ENCODE measurements around the gene CHRM5.
"Not testable (repeated sequence)": the region's sequence is repeated elsewhere in the genome, so short reads cannot be mapped to it uniquely, and the experiment has no call there.

CHRM5 gene

DNA sequence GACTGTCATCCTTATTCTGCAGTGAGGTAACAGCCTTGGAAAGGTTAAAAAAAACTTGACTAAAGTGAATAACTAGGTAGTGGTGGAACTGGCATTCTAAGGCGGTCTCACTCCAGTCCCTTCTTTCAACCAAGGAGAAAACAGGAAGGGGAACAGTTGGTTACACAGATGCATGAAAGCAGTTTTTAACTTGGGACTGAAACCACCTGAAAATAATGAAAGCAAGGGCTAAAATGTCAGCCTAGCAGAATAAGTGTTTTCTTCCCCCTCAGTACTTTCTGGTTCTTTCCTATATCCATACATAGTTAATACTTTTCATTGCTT, 71.5 kb downstream of the CHRM5 start:
- DNase-seq (ENCODE audit: low spot score) = no peak

DNA sequence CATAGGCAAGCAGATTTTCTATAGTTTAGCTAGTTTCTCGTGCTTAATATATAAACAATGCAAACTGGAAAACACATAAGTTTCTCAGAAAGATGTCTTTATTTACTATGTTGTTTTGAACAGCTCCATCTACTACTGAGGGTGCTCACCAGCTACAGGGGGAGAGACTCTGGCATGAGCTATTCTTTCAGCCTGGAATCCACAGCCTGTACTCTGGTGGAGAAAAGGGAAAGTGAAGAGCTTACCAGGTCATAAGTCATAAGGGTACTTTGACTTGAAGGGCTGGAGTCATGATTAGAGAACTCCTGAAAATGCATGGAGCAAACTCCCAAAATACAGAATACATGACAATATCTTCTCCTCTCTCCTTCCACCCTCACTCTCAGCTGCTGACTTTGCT, 75.1 kb downstream of the CHRM5 start:
- no peak for DNase-seq (ENCODE audit: low spot score)

GRCh38 chr15:34043813-34044212, 75.5 kb downstream of the CHRM5 start:
- no peak for DNase-seq (ENCODE audit: low spot score)

DNA sequence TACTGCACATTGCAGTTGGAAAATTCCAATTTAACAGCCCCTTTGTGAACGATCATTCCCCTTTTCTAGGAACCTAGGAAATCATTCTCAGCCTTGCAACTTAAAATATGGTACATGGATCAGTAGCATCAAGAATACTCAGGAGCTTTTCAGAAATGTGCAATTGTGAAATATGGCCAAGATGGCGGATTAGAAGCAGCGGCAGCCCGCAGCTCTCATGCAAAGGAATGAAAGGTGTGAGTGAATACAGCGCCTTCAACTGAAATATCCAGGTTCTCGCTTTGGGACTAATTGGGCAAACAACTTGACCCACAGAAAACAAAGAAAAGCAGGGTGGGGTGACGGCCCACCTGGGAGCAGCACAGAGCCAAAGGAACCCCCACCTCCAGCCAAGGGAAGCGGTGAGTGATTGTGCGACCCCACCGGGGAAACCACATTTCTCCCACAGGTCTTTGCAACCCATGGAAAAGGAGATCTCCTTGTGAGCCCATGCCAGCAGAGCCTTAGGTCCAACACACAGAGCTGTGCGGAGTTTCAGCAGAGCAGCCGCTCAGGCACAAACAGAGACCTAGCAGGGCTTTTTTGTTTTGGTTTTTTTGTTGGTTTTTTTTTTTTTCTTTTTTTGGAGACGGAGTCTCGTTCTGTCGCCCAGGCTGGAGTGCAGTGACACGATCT, 78.3 kb downstream of the CHRM5 start:
- DNase-seq (ENCODE audit: low spot score) = no peak

GRCh38 chr15:34047893-34048775, 79.8 kb downstream of the CHRM5 start:
- no peak for DNase-seq (ENCODE audit: low spot score)

DNA sequence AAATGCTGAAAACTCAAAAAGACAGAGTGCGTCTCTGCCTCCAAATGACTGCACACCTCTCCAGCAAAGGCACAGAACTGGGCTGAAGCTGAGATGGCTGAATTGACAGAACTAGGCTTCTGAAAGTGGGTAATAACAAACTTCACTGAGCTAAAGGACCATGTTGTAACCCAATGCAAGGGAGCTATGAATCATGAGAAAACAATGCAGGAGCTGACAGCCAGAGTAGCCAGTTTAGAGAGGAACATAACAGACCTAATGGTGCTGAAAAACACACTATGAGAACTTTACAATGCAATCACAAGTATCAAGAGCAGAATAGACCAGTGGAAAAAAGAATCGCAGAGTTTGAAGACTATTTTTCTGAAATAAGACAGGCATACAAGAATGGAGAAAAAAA, 80.8 kb downstream of the CHRM5 start:
- no peak for DNase-seq (ENCODE audit: low spot score)

DNA sequence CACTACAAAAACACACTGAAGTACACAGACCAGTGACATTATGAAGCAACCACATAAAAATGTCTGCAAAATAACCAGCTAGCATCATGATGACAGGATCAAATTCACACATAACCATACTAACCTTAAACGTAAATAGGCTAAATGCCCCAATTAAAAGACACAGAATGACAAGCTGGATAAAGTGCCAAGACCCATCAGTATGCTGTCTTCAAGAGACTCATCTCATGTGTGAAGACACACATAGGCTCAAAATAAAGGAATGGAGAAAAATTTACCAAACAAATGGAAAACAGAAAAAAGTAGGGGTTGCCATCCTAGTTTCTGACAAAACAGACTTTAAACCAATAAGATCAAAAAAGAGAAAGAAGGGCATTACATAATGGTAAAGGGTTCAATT, 82.1 kb downstream of the CHRM5 start:
- not testable (repeated sequence) for DNase-seq (ENCODE audit: low spot score)

GRCh38 chr15:34054081-34054707, 85.9 kb downstream of the CHRM5 start:
- DNase-seq (ENCODE audit: low spot score) = no peak

DNA sequence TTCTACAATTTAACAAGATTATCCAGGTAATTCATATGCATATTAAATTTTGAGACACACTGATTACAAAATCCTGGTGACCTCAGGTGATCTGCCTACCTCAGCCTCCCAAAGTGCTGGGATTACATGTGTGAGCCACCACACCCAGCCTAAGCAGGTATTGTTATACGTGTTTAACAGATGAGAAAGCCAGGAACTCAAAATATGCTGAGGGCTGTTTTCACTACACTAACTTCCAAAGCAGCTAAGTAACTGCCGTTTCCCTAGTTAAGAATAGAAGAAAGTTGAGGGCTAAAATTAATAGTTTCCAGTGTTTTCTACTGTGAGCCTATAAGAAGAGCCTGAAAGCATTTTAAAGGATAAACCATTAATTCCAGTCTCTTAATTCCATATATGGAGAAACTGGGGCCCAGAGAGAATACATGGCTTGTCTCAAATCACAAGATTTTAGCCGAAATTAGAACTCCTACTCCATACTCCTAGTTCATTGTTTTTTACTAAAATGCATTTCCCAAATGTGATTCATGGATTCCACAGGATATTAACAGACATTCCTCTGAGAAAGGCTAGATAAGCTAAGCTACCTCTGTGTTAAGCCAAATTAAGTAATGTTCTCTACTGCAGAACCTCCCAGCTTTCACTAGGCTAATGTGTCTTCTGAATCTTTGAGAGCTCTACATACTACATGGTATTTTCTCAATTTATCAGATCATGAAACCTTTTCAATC, 87.7 kb downstream of the CHRM5 start:
- DNase-seq (ENCODE audit: low spot score) = peak; percentile 72

DNA sequence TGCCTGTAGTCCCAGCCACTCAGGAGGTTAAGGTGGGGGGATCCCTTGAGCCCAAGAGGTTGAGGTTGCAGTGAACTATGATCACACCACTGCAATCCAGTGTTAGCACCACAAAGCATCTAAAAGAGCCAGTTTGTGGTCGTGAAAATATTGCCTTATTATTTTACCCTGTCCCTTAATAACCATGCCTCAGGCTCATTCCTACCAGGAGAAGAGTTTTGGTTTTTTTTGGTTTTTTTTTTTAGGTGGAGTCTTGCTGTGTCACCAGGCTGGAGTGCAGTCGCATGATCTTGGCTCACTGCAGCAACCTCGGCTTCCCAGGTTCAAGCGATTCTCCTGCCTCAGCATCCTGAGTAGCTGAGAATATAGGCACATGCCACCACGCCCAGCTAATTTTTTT, 88.6 kb downstream of the CHRM5 start:
- DNase-seq (ENCODE audit: low spot score) = no peak

GRCh38 chr15:34059476-34059875, 91.2 kb downstream of the CHRM5 start:
- no peak for DNase-seq (ENCODE audit: low spot score)

DNA sequence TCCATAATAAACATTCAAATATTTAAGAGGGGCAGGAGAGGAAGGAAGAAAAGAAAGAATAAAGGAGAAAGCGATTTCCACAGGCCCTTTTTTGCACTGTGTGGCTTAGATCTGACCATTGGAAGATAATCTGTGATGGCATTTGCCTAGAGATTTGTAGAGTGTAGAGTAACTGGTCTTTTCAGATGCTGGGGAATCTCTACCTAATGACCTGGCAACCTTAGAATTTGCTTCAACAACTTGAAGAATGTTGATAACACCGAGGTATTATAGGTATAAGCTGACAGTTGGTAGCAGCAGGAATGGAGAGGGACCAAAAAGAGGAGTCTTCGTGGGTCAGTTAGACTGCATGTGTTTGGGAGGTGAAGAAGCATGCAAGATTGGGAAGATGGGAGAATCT, 91.6 kb downstream of the CHRM5 start:
- no peak for DNase-seq (ENCODE audit: low spot score)

GRCh38 chr15:34064438-34064837, 96.1 kb downstream of the CHRM5 start:
- no peak for DNase-seq (ENCODE audit: low spot score)

- no peak for DNase-seq (ENCODE audit: low spot score)
These were observed 97.0 kb downstream of the CHRM5 start for GRCh38 chr15:34065261-34065660.

DNA sequence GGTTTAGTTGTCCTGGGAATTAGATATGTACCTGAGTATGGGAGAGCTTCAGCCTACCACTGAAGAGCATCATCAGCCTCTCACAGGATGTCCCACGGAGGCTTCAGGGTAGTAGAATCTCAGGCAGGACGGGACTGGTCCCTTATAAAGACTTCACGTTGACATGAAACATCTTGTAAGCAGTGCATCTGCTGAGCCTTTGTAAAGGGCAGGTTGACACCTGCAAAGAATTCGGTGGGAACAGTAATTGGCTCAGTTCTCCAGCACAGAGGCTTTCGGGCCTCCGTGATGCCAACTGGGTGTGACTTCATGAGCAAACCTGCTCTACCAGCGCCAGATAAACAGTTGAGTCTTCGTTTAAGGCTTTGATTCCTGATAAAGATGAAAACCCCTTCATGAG, 97.6 kb downstream of the CHRM5 start:
- no peak for DNase-seq (ENCODE audit: low spot score)

- no peak for DNase-seq (ENCODE audit: low spot score)
These were observed 101.7 kb downstream of the CHRM5 start for GRCh38 chr15:34070003-34070402.

GRCh38 chr15:34076785-34077184, 108.5 kb downstream of the CHRM5 start:
- no peak for DNase-seq (ENCODE audit: low spot score)

DNA sequence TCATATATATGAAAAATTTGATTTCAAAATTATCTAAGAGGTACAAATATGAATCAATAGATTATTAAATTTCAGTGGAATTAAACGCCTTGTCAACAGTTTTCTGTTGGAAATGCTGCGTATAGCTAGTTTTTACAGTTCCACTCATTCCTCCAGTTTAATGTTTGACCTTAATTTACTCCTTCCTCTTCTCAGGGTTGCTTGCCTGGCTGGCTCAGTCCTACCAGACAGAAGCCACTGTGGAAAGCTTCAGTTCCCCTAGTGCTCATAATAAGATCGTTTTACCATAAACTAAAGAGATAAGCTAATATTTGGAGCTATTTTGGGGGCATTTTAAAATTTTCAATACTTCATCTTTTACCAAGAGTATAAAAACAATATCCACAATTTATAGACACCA, 110.6 kb downstream of the CHRM5 start:
- no peak for DNase-seq (ENCODE audit: low spot score)

- no peak for DNase-seq (ENCODE audit: low spot score)
These were observed 111.6 kb downstream of the CHRM5 start for GRCh38 chr15:34079904-34080303.

GRCh38 chr15:34084086-34084485, 115.8 kb downstream of the CHRM5 start:
- peak; percentile 86 for DNase-seq (ENCODE audit: low spot score)

DNA sequence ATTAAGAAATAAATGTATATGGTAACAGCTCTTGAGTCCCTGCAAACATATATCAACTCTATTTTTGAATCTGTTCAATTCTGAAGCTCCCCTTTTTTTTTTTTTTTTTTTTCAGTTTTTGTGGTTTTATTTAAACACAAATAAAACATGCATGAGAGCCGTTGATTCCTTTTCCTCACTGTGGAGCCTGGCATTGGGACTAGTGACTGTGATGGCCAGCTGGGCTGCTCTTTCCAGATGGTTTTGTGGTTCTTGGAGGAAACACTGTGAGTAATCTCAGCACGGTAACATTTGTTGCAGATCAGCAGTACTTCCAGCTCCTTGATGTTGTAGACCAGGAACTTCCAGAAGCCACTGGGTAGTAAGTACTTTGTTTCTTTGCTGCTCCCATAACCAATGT, 117.4 kb downstream of the CHRM5 start:
- DNase-seq (ENCODE audit: low spot score) = peak; percentile 60

GRCh38 chr15:34099914-34100313, 131.6 kb downstream of the CHRM5 start:
- DNase-seq (ENCODE audit: low spot score) = no peak
